Caco-2 (cell line): ENCODE results near the gene CERS6. TPM values are rescaled to one million over a fixed set of nuclear protein-coding genes. Genes with fewer than 3 reads are reported as not detected.

ENCODE experiments used
- BruUV-seq: library from RNA; stranded (reverse); fragments of 400-500 nt; replicated peaks from 2 replicates; lab custom pipeline; 2021; lab: Mats Ljungman, UMichigan
- CTCF ChIA-PET: fragments of 300-600 bp; sonication (Branson Sonifier 250); formaldehyde crosslinking; loops from one replicate; lab custom pipeline; 2022; ENCODE audit warnings: antibody characterized with exemption; lab: Charles Lee
- POLR2A ChIA-PET: fragments of 300-600 bp; sonication (Branson Sonifier 250); formaldehyde crosslinking; loops from one replicate; lab custom pipeline; 2022; ENCODE audit warnings: antibody characterized with exemption; lab: Charles Lee
- DNase-seq, 2 experiments: peaks; one replicate each; pipeline versions ENCODE4 v3.0.0 to v3.0.0-alpha.2; 2020 to 2022
- H3K27me3 ChIP-seq: replicated peaks from 2 replicates; pipeline ENCODE4 v1.6.0; 2011; ENCODE audit warnings: low read length; ENCODE audit not compliant: control insufficient read depth, insufficient read depth
- H3K36me3 ChIP-seq: 2 replicates; pipeline ENCODE4 v1.5.1; 2011; ENCODE audit warnings: low read length; ENCODE audit not compliant: control insufficient read depth, insufficient read depth
- H3K4me1 ChIP-seq: fragments of 250-450 bp; sonication (Bioruptor Pico); 2 replicates; pipeline ENCODE4 v1.5.1; 2020; ENCODE audit warnings: mild to moderate bottlenecking
- H3K4me3 ChIP-seq: 2 replicates; pipeline ENCODE4 v1.5.1; 2011; ENCODE audit warnings: low read depth, mild to moderate bottlenecking, control low read depth, low read length
- H3K9me3 ChIP-seq: fragments of 250-450 bp; sonication (Bioruptor Pico); 2 replicates; pipeline ENCODE4 v1.5.1; 2020; ENCODE audit warnings: mild to moderate bottlenecking, moderate library complexity
- H3K27ac Mint-ChIP-seq: one replicate; pipeline ENCODE4 v1.8.0; 2022; ENCODE audit warnings: mixed read lengths; ENCODE audit not compliant: unreplicated experiment
- H3K27me3 Mint-ChIP-seq: one replicate; pipeline ENCODE4 v1.8.0; 2022; ENCODE audit warnings: mixed read lengths; ENCODE audit not compliant: insufficient read depth, unreplicated experiment
- H3K36me3 Mint-ChIP-seq: one replicate; pipeline ENCODE4 v1.8.0; 2022; ENCODE audit warnings: mild to moderate bottlenecking, mixed read lengths; ENCODE audit not compliant: insufficient read depth, unreplicated experiment
- H3K4me1 Mint-ChIP-seq: one replicate; pipeline ENCODE4 v1.8.0; 2022; ENCODE audit warnings: low read depth, mixed read lengths; ENCODE audit not compliant: unreplicated experiment
- H3K4me3 Mint-ChIP-seq: one replicate; pipeline ENCODE4 v1.8.0; 2022; ENCODE audit warnings: mild to moderate bottlenecking, moderate library complexity, mixed read lengths; ENCODE audit not compliant: unreplicated experiment
- H3K9me3 Mint-ChIP-seq: one replicate; pipeline ENCODE4 v1.8.0; 2022; ENCODE audit warnings: mixed read lengths; ENCODE audit not compliant: unreplicated experiment
- CTCF ChIP-seq, 2 experiments: fragments of 200-600 bp in 1 of 2; IDR thresholded peaks; 1 replicate in 1 of 2; 2 replicates in 1 of 2; pipeline versions ENCODE4 v1.5.1 to v1.8.0; 2011 to 2022; ENCODE audit warnings: antibody characterized with exemption in 1 of 2, control low read depth in 1 of 2, inconsistent platforms in 1 of 2, low read depth in 1 of 2, low read length in 1 of 2, mild to moderate bottlenecking in 1 of 2, moderate library complexity in 1 of 2; ENCODE audit not compliant: insufficient read depth in 1 of 2, severe bottlenecking in 1 of 2, unreplicated experiment in 1 of 2
- intact Hi-C: fragments of 100-400 bp; cut with micrococcal nuclease; formaldehyde crosslinking; loops from one replicate; pipeline ENCODE4 v1.10.0; 2022; ENCODE audit not compliant: unreplicated experiment
- total RNA-seq: library from RNA; stranded (reverse); gene quantifications from 2 replicates; pipeline ENCODE4 v1.2.3, GENCODE V29; 2022

The CERS6 gene
- total RNA-seq, 1 experiment from 2014 or later = 32.7 TPM

GRCh38 chr2:168626096-168626495 lies 170.0 kb downstream of the CERS6 start:
- no peak for TF ChIP-seq CTCF (IDR thresholded peaks at IDR 0.05; ENCODE audit: insufficient read depth in 1 of 2, low read depth in 1 of 2, low read length in 1 of 2, severe bottlenecking in 1 of 2, unreplicated experiment in 1 of 2)
- Mint-ChIP-seq H3K27me3 (no peaks in the 10 kb centered on the region), H3K4me3 (no peak overlapping the region), H3K9me3 (no peaks in the 10 kb centered on the region), H3K27ac (no peak overlapping the region), H3K36me3 (no peaks in the 10 kb centered on the region), H3K4me1 (peaks cover 41% of the 10 kb centered on the region)
- Histone ChIP-seq H3K9me3 (no peaks in the 10 kb centered on the region), H3K4me3 (no peak overlapping the region), H3K36me3 (no peaks in the 10 kb centered on the region), H3K27me3 (no peaks in the 10 kb centered on the region), H3K4me1 (peaks cover 26% of the 10 kb centered on the region)
- POLR2A ChIA-PET = no interaction called here
- intact Hi-C loops = no loop called here
- CTCF ChIA-PET = no interaction called here
- DNase-seq = no peak
- no TSS peak for BruUV-seq

GRCh38 chr2:168626647-168627046 lies 170.6 kb downstream of the CERS6 start:
- Mint-ChIP-seq H3K27ac (no peak overlapping the region), H3K36me3 (peaks cover under 1% of the 10 kb centered on the region)

GRCh38 chr2:168632709-168633121 lies 176.6 kb downstream of the CERS6 start:
- CTCF ChIA-PET = no interaction called here
- TF ChIP-seq CTCF (IDR thresholded peaks at IDR 0.05; ENCODE audit: insufficient read depth in 1 of 2, low read depth in 1 of 2, low read length in 1 of 2, severe bottlenecking in 1 of 2, unreplicated experiment in 1 of 2) = no peak
- Histone ChIP-seq H3K36me3 (no peaks in the 10 kb centered on the region), H3K27me3 (no peaks in the 10 kb centered on the region), H3K9me3 (no peaks in the 10 kb centered on the region), H3K4me1 (0 out of 2 replicates have a peak, but pooled peaks cover 7% of the 10 kb centered on the region), H3K4me3 (no peak overlapping the region)
- intact Hi-C loops = no loop called here
- H3K4me3 Mint-ChIP-seq = no peak overlapping the region
- no TSS peak for BruUV-seq
- H3K36me3 Mint-ChIP-seq = peaks cover 5% of the 10 kb centered on the region
- no peaks in the 10 kb centered on the region for H3K27me3 Mint-ChIP-seq
- no peak for DNase-seq
- H3K27ac Mint-ChIP-seq = no peak overlapping the region
- POLR2A ChIA-PET = no interaction called here
- no peaks in the 10 kb centered on the region for H3K9me3 Mint-ChIP-seq
- peaks cover 19% of the 10 kb centered on the region for H3K4me1 Mint-ChIP-seq

More at GRCh38 chr2:168626647-168627046, 170.6 kb downstream of the CERS6 start:
- H3K4me1 Mint-ChIP-seq = peaks cover 36% of the 10 kb centered on the region
- H3K27me3 ChIP-seq = no peaks in the 10 kb centered on the region
- H3K4me3 ChIP-seq = no peak overlapping the region
- H3K9me3 ChIP-seq = no peaks in the 10 kb centered on the region
- no peaks in the 10 kb centered on the region for H3K27me3 Mint-ChIP-seq
- H3K9me3 Mint-ChIP-seq = no peaks in the 10 kb centered on the region
- H3K4me3 Mint-ChIP-seq = no peak overlapping the region
- no peak for DNase-seq
- BruUV-seq = no TSS peak
- POLR2A ChIA-PET = no interaction called here
- no peak for TF ChIP-seq CTCF (IDR thresholded peaks at IDR 0.05; ENCODE audit: insufficient read depth in 1 of 2, low read depth in 1 of 2, low read length in 1 of 2, severe bottlenecking in 1 of 2, unreplicated experiment in 1 of 2)
- peaks cover 24% of the 10 kb centered on the region for H3K4me1 ChIP-seq
- CTCF ChIA-PET = no interaction called here
- intact Hi-C loops = no loop called here
- no peaks in the 10 kb centered on the region for H3K36me3 ChIP-seq
